ENCODE data around the gene FNBP1.
"Not testable (repeated sequence)": the region's sequence is repeated elsewhere in the genome, so short reads cannot be mapped to it uniquely, and the experiment has no call there.

The FNBP1 gene

DNA sequence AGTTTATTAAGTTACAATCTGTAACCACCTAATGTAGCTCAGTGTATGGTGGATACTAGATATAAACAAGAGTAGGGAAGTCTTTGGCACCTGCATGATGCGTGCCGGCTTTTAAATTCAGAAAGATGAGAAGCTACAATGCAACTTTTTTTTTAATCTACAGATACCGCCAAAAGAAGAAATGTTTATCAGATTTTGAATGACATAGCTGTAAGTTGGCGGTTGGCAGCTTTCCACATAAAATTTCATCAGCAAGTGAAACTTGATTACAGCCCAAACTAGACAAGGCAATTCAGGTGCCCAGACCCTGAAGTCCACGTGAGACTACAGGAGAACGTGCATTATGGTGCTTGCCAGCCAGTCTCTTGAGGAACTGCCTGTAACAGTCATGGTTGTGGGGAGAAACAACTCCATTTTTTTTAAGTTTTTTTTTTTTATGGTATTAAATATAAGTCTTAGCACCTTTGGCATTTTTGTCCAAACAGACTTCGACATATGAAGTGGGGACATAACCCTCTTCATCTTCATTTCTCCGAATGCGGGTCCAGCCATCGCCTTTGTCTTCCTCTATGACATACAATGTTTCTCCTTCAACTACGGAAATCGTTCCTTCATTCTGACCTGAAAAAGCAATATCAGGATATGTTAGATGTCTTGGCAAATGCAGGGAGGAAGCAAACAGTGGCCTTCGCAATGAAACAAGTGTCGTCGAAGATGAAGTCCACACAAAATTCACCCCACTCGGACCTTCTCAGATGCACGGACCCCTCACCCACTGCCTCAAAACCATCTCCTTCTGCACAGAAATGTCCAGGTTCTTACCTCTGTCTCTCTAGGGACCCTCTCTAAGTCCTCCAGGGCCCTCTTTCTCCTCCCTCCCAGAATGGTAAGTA is 147.4 kb downstream of the FNBP1 start:
- in situ Hi-C loops (cut with MboI; ENCODE audit: low sequenced_read_pairs) = no loop called here

- in situ Hi-C loops (cut with MboI; ENCODE audit: low sequenced_read_pairs) = no loop called here
These were observed 148.7 kb downstream of the FNBP1 start for GRCh38 chr9:129894120-129894823.

- in situ Hi-C loops (cut with MboI; ENCODE audit: low sequenced_read_pairs) = no loop called here
These were observed 151.4 kb downstream of the FNBP1 start for GRCh38 chr9:129891569-129891968.

- in situ Hi-C loops (cut with MboI; ENCODE audit: low sequenced_read_pairs) = not testable (repeated sequence)
These were observed 152.2 kb downstream of the FNBP1 start for GRCh38 chr9:129890718-129891299.

DNA sequence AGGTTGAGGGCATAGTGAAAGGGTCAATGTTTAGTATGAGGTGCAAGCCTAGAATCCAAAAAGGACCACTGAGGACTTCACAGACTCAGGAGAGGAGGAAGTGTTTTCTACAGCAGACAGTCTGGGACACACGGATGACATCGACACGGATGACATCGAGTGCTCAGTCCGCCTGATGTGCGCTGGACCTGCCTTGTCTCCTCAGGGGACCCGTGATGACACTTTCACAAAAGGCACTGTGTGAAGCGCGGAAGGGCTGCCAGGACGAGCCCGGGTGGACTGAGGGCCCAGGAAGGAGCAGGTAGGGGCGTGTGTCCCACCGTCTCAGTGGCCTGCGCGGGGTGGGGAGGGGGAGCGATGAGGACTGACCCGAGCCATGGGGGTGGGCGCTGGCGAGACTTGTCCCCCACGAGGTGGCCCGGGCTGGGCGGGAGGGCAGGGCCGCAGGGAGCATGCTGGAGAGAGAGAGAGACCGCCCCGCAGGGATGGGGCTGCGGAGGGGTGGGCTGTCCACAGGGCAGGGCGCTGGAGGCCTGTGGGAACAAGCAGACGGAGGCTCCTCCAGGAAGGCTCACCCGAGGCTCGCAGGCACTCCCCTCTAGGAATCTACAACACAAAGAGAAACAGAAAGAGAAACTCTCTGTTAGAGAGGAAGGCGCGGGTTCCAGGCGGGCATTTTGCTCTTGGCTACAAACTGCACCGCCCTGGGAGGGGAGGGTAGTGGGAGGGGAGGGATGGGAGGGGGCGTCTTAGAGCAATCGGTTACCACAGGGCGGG is 152.9 kb downstream of the FNBP1 start:
- in situ Hi-C loops (cut with MboI; ENCODE audit: low sequenced_read_pairs) = no loop called here

- in situ Hi-C loops (cut with MboI; ENCODE audit: low sequenced_read_pairs) = no loop called here
These were observed 153.7 kb downstream of the FNBP1 start for GRCh38 chr9:129889122-129889940.

- in situ Hi-C loops (cut with MboI; ENCODE audit: low sequenced_read_pairs) = no loop called here
These were observed 154.5 kb downstream of the FNBP1 start for GRCh38 chr9:129888293-129889121.

GRCh38 chr9:129887334-129888292 is 155.4 kb downstream of the FNBP1 start:
- in situ Hi-C loops (cut with MboI; ENCODE audit: low sequenced_read_pairs) = no loop called here

GRCh38 chr9:129886226-129887174 is 156.5 kb downstream of the FNBP1 start:
- in situ Hi-C loops (cut with MboI; ENCODE audit: low sequenced_read_pairs) = no loop called here

DNA sequence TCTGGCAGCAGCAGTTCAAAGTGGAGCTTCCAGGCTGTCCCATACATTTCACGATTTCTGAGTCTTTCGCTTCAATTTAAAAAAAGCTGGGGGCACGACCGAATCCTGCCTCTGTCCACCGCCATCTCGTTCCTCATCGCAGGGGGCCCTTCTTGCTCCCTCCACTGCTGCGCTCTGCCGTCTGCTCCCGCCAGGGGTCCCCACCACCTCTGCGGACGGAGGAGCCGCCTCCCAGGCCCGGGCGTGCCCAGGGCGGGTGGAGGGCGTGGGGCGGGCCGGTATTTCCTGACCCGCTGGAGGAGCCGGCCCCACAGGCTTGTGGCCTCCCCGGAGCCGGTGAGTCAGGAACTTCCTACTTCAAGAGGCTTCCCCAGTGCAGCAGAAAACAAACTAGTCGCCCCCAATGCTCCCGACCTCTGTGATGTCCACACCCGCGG is 157.3 kb downstream of the FNBP1 start:
- in situ Hi-C loops (cut with MboI; ENCODE audit: low sequenced_read_pairs) = no loop called here

GRCh38 chr9:129885018-129885669 is 157.8 kb downstream of the FNBP1 start:
- in situ Hi-C loops (cut with MboI; ENCODE audit: low sequenced_read_pairs) = no loop called here

GRCh38 chr9:129884220-129885017 is 158.6 kb downstream of the FNBP1 start:
- in situ Hi-C loops (cut with MboI; ENCODE audit: low sequenced_read_pairs) = no loop called here

GRCh38 chr9:129881547-129882324 is 161.3 kb downstream of the FNBP1 start:
- in situ Hi-C loops (cut with MboI; ENCODE audit: low sequenced_read_pairs) = no loop called here

GRCh38 chr9:129880654-129881546 is 162.1 kb downstream of the FNBP1 start:
- in situ Hi-C loops (cut with MboI; ENCODE audit: low sequenced_read_pairs) = no loop called here
